ENCODE measurements around the gene AP4E1. TPM values are rescaled to one million over a fixed set of nuclear protein-coding genes. Genes with fewer than 3 reads are reported as not detected.

AP4E1 gene
- total RNA-seq, 1 donor from 2014 or later: 5.2 TPM

- TF ChIP-seq CTCF (IDR thresholded peaks at IDR 0.05): no peak
- Histone ChIP-seq H3K36me3 (peaks cover 12 to 18% of the 10 kb centered on the region in 2 donors), H3K4me3 (no peak overlapping the region), H3K27me3 (no peaks in the 10 kb centered on the region), H3K27ac (no peak overlapping the region), H3K4me1 (peaks cover 0 to 2% of the 10 kb centered on the region in 2 donors), H3K9me3 (no peaks in the 10 kb centered on the region)
- DNase-seq (ENCODE audit: low spot score in 2 of 2): no peak
- intact Hi-C loops (cut with DNase I): no loop called here
These were observed 85.1 kb downstream of the AP4E1 start for GRCh38 chr15:50993598-50993997.

DNA sequence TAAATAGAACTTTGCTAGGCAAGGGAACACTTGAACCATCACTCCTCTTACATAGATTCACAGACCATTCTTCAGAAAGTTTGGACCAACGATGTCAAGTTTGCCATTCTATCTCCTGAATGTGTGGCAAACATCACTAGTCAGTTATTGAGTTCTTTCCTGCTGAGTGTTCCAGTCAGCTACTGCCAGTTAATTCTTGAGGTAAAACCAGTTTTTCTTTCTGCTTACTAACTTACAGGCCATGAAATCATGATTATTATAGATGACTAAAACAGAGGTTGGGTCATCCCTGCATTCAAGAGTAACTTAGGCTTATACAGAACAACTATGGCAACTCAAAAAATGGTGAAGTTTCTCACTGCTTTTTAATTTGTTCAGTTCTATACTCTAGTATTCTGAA lies 88.2 kb downstream of the AP4E1 start:
- H3K27ac ChIP-seq: no peak overlapping the region
- no peak for TF ChIP-seq CTCF (IDR thresholded peaks at IDR 0.05)
- intact Hi-C loops (cut with DNase I): no loop called here
- H3K9me3 ChIP-seq: no peaks in the 10 kb centered on the region
- DNase-seq (ENCODE audit: low spot score in 2 of 2): no peak
- no peaks in the 10 kb centered on the region for H3K4me1 ChIP-seq
- H3K27me3 ChIP-seq: no peaks in the 10 kb centered on the region
- peaks cover 24 to 29% of the 10 kb centered on the region in 2 donors for H3K36me3 ChIP-seq
- no peak overlapping the region for H3K4me3 ChIP-seq

- H3K4me3 ChIP-seq: no peak overlapping the region
- no peak for DNase-seq (ENCODE audit: low spot score in 2 of 2)
- H3K4me1 ChIP-seq: no peaks in the 10 kb centered on the region
- no peak overlapping the region for H3K27ac ChIP-seq
- intact Hi-C loops (cut with DNase I): no loop called here
- H3K36me3 ChIP-seq: peaks cover 31 to 36% of the 10 kb centered on the region in 2 donors
- H3K9me3 ChIP-seq: no peaks in the 10 kb centered on the region
- TF ChIP-seq CTCF (IDR thresholded peaks at IDR 0.05): no peak
- H3K27me3 ChIP-seq: no peaks in the 10 kb centered on the region
These were observed 89.0 kb downstream of the AP4E1 start for GRCh38 chr15:50997371-50998051.

- Histone ChIP-seq H3K4me1 (no peaks in the 10 kb centered on the region), H3K9me3 (no peaks in the 10 kb centered on the region), H3K4me3 (no peak overlapping the region), H3K36me3 (peaks cover 29 to 32% of the 10 kb centered on the region in 2 donors), H3K27me3 (no peaks in the 10 kb centered on the region), H3K27ac (no peak overlapping the region)
- no peak for DNase-seq (ENCODE audit: low spot score in 2 of 2)
- TF ChIP-seq CTCF (IDR thresholded peaks at IDR 0.05): no peak
- intact Hi-C loops (cut with DNase I): no loop called here
These were observed 95.6 kb downstream of the AP4E1 start for GRCh38 chr15:51004103-51004551.

GRCh38 chr15:51006336-51006985 lies 98.0 kb downstream of the AP4E1 start:
- intact Hi-C loops (cut with DNase I): no loop called here
- Histone ChIP-seq H3K4me3 (no peak overlapping the region), H3K27ac (no peak overlapping the region), H3K4me1 (no peaks in the 10 kb centered on the region), H3K27me3 (no peaks in the 10 kb centered on the region), H3K36me3 (peaks cover 19 to 31% of the 10 kb centered on the region in 2 donors), H3K9me3 (no peaks in the 10 kb centered on the region)
- no peak for DNase-seq (ENCODE audit: low spot score in 2 of 2)
- TF ChIP-seq CTCF (IDR thresholded peaks at IDR 0.05): no peak
